NCI-H146 (cell line): ENCODE results near the gene DEFB131B.
"Not testable (repeated sequence)": the region's sequence is repeated elsewhere in the genome, so short reads cannot be mapped to it uniquely, and the experiment has no call there.

Source experiments
- DNase-seq: peaks from one replicate; lab custom pipeline; 2025; lab: John Stamatoyannopoulos, UW

The DEFB131B gene

DNA sequence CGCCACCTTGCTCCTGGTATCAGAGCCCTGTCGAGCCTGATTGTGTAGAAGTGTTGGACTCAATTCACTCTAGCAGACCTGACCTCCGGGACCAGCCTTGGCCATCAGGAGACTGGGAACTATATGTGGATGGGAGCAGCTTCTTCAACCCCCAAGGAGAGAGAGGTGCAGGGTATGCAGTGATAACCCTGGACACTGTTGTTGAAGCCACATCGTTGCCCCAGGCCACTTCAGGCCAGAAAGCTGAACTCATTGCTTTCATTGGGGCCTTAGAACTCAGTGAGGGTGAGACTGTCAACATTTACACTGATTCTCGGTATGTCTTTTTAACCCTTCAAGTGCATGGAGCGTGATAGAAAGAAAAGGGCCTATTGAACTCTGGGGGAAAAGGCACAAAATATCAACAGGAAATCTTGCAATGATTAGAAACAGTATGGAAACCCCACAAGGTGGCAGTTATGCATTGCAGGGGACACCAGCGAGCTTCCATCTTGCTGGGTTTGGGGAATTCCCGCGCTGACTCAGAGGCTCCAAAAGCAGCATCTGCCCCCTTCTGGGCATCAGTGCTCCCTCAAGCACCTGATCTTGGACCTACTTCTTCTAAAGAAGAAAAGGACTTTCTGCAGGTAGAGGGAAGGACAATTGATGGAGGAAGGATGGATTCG is 33.2 kb downstream of the DEFB131B start:
- not testable (repeated sequence) for DNase-seq

DNA sequence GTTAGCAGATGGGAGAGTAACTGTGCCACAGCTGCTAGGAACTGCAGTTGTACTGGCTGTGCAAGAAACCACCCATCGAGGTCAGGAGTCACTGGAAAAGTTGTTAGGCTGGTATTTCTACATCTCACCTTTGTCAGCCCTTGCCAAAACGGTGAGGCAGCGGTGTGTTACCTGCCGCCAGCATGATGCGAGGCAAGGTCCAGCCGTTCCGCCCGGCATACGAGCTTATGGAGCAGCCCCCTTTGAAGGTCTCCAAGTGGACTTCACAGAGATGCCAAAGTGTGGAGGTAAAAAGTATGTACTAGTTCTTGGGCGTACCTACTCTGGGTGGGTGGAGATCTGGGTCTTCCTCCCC is 33.7 kb downstream of the DEFB131B start:
- not testable (repeated sequence) for DNase-seq

DNA sequence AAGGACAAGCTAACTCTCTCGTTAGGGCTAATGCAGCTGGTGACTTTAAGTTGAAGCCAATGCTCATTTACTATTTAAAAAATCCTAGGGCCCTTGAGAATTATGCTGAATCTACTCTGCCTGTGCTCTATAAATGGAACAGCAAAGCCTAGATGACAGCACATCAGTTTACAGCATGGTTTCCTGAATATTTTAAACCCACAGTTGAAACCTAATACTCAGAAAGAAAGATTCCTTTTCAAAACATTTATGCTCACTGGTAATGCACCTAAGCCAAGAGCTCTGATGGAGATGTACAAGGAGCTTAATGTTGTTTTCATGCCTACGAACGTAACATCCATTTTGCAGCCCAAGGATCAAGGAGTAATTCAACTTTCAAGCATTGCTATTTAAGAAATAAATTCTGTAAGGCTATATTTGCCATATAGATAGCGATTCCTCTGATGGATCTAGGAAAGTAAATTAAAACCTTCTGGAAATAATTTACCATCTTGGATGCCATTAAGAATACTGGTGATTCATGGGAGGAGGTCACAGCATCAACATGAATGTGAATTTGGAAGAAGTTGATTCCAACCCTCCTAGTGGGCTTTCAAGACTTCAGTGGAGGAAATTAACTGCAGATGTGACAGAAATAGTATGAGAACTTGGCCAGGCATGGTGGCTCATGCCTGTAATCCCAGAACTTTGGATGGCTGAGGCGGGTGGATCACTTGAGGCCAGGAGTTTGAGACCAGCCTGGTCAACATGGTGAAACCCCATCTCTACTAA is 35.7 kb downstream of the DEFB131B start:
- DNase-seq = no peak

DNA sequence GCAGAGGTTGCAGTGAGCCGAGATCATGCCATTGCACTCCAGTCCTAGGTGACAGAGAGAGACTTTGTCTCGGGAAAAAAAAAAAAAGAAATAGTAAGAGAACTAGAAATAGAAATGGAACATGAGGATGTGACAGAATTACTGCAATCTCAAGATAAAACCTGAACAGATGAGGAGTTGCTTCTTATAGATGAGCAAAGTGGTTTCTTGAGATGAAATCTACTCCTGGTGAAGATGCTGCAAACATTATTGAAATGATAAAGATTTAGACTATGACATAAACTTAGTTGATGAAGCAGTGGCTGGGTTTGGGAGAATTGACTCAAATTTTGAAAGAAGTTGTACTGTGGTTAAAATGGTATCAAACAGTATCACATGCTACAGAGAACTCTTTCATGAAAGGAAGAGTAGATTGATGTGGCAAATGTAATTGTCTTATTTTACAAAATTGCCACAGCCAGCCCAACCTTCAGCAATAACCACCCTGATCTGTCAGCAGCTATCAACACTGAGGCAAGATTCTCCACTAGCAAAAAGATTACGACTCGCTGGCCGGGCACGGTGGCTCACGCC is 36.5 kb downstream of the DEFB131B start:
- DNase-seq = no peak

DNA sequence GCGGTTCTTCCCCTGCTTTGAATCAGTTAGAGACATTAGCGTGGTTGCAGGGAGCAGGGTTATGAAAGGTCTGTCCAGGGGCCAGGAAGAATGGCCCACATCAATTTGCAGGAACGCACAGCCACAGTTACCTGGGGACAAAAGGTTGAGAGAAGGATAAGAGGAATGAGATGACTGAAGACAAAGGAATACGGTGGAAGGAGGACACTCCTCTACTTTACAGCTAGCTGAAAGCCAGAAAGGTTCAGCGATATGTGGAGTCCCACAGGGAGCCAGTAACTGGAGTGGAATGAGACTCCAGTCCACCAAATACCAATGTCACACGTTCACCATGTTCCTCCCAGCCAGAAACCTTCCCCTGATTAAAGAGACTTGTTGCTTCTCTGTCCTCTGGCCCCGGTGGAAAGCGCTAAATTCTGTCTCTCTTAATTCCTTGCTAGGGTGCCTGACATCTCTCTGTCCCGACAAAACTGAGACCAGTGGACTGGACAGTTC is 39.4 kb downstream of the DEFB131B start:
- no peak for DNase-seq

DNA sequence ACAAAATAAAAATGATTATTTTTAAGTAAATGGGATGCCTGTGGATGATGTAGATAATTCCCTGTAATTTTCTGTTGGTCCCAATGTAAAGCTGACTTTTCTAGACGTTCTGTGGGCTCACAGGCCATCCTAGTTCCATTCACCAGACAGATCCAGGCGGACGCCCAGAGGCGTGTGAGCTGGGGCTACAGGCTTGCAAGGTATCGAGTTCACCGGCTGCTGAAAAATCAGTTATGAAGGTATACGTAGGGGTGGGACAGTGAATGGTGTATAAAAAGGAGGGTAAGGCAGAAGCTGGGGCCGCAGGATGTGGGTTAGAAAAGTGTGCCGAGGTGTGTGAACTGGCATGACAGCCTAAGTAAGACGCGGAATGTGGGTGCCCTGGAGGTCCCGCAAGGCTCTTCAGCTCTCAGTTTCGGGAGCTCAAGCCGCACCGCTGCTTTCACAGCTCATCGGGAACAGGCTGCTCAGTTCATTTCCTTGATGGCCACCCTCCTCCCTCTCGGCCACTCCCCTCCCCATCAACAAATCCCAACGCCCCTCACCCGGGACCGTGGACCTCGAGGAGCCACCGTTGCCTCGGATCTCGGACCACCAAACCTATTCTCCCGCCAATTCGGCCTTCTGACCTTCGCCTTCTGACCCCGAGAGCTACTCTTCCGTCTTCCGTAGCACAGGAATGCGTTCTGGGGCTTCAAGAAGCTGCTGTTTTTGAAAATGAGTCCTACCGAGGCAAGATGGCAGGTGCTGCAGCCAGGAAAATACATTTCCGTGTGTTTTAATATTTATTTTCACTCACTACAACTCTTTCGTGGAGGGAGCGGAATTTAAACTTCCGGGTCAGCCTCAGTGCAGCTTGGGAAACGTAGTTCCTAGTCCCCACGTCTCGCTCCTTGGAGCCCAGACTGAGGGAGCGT is 49.8 kb downstream of the DEFB131B start, which contains the start of gene XNDC1N:
Gene XNDC1N, minus strand, starts transcription at position 775 of the 917 bp plus-strand sequence. CDS start 5,241 bp downstream, outside the sequence.
- peak; percentile 88 for DNase-seq

DNA sequence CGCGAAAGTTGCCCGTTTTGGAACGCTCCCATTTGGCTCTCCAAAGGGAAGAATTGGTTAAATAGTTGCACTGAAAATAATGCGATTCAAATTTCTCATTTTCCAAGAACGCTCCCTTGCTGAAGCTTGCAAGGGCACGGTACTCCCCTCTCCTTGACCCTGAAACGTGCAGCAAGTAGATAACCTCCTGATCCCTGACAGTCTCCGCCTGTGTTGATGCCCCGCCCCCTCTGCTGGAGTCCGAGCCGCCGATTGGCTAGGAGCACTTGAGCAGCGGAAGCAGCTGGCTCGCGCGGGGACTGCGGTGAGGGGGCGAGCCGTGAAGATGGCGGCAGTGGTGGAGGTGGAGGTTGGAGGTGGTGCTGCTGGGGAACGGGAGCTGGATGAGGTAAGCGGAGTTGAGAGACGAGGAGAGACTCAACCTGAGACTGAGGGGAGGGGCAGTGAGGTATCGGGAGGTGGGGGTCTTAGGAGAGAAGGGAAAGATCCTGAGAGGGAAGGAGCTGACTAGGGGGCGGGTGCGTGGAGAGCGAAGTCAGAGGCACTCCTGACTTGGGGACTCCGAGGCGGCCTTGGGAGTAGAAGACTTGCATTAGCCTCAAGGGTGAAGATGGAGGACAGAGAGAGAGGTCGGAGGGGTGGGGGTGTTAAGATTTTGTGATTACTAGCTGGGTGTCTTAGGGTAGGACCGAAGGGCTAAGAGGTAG is 50.6 kb downstream of the DEFB131B start, which contains the start of gene RNF121:
Gene RNF121, plus strand, starts transcription at position 310 of the 707 bp plus-strand sequence. Its CDS starts 16 bp downstream, at position 326.
- peak; percentile 95 for DNase-seq

DNA sequence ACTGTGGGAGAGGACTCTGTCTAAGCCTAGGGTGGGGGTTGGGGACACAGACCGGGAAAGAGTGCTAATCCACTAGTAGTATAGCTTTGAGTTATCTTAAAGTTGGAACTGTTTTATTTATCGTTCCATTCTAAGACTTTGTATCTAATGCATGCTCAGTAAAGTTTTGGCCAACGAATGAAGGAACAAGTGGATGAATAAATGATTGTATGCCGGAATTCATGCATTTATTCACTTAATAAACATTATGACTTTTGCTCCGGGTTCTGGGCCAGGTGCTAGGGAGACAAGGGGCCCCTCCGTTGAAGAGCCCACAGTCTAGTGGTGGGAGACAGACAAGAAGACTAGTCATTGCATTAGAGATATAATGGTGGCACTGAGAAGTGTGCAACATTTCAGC is 51.2 kb downstream of the DEFB131B start:
- DNase-seq = no peak

DNA sequence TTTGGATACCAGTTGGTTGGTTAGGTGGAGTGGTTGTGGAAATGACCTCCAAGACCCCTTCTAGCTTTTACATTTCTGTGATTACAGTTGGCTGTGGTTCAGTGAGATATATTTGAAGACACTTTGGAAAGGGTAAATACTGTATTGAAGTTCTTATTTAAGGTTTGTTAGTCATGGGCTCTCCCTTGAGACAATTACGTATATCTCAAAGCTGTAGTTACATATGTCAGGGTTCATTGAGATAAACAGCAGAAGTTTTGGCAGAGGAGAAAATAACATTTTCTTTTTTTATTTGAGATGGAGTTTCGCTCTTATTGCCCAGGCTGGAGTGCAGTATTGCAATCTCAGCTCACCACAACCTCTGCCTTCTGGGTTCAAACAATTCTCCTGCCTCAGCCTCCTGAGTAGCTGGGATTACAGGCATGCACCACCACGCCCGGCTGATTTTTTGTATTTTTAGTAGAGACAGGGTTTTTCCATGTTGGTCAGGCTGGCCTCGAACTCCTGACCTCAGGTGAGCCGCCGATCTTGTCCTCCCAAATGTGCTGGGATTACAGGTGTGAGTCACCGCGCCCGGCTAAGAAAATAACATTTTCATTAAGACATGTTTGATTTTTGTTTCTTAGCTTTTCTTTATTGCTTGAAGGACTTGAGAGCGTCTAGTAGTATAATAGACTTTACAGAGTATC is 52.4 kb downstream of the DEFB131B start:
- DNase-seq = no peak

DNA sequence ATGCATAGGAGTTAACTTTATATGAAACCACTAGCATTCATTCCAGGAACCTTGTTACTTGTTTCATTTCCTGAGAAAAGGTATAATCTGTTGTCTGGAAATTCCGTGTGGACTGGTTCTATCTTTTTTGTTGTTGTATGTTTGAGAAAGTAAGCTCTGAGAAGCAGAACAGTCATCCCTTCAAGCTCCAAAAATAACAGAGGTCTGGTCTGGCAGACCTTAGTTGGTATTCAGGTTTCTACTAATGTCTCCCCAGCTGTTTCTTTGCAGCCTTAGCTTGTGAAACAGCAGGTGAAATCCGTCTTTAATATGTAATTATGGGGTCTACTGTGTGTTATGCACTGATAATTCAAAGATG is 53.0 kb downstream of the DEFB131B start:
- no peak for DNase-seq

DNA sequence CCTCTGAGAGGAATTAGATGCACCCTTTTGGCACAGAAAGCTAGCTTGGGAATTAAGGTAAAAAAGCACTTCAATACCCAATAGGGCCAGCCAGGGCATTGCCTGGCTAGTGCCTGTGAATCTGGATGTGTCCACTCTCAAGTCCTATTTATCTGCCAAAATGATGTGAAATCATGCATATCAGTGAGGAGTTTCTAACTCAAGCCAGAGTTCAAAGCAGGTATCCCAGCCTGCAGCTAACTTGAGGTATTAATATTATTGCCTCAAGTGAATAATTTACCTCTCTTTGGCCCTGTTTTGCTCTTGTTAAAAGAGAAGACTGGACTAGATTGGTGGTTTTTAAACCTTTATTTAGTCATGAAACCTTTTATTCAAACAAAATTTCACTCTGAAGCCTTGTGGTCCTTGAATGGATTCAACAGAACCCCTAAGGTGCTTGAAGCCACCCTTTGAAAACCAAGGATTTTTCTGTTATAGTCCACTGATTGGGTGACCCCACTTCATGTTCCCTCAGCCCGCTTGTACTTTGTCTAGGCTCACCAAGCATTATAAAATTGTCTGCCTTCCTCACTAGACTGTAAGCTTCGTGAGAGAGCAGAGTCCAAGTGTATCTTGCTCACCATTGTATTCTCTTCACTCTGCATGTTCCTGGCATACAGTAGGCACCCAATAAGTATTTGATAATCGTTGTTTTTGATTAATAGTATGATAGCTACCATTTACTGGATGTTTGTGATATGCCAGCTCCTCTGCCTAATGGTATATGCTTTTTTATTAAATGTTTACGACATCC is 55.1 kb downstream of the DEFB131B start:
- no peak for DNase-seq
